ENCODE data around the gene SCAI. TPM values are rescaled to one million over a fixed set of nuclear protein-coding genes. Genes with fewer than 3 reads are reported as not detected.
"Not testable (repeated sequence)": the region's sequence is repeated elsewhere in the genome, so short reads cannot be mapped to it uniquely, and the experiment has no call there.

SCAI gene
- polyA plus RNA-seq, 4 donors: under 0.01 to 7.2 (median 0.69) TPM

- H3K9me3 ChIP-seq (ENCODE audit: control insufficient read depth in 2 of 2, insufficient read depth in 1 of 2, low read depth in 1 of 2, low read length in 1 of 2): peaks cover 0 to 18% of the 10 kb centered on the region in 2 donors
- not testable (repeated sequence) for DNase-seq; FAIRE-seq; H3K4me3 ChIP-seq (ENCODE audit: low read depth in 1 of 3, low read length in 3 of 3); H3K27ac ChIP-seq (ENCODE audit: low read depth in 1 of 3, low read length in 2 of 3); H3K27me3 ChIP-seq (ENCODE audit: control insufficient read depth in 3 of 3, insufficient read depth in 3 of 3, low read length in 3 of 3); H3K4me1 ChIP-seq (ENCODE audit: control insufficient read depth in 3 of 3, insufficient read depth in 2 of 3, low read depth in 1 of 3, low read length in 2 of 3); H3K36me3 ChIP-seq (ENCODE audit: control insufficient read depth in 3 of 3, insufficient read depth in 2 of 3, low read depth in 1 of 3, low read length in 3 of 3)
- WGBS, 3 donors: 97 to 99% (median 98%) methylated on average over 18 to 26 of the region's 33 CpGs
These were observed 34.8 kb downstream of the SCAI start for GRCh38 chr9:125108541-125108940.

GRCh38 chr9:125106285-125106893 lies 36.9 kb downstream of the SCAI start:
- FAIRE-seq (no peak), DNase-seq (no peak)
- no peak overlapping the region for H3K27ac ChIP-seq (ENCODE audit: low read depth in 1 of 3, low read length in 2 of 3)
- peaks cover 0 to 12% of the 10 kb centered on the region in 2 donors for H3K9me3 ChIP-seq (ENCODE audit: control insufficient read depth in 2 of 2, insufficient read depth in 1 of 2, low read depth in 1 of 2, low read length in 1 of 2)
- H3K27me3 ChIP-seq (ENCODE audit: control insufficient read depth in 3 of 3, insufficient read depth in 3 of 3, low read length in 3 of 3): no peaks in the 10 kb centered on the region
- no peak overlapping the region for H3K4me3 ChIP-seq (ENCODE audit: low read depth in 1 of 3, low read length in 3 of 3)
- H3K36me3 ChIP-seq (ENCODE audit: control insufficient read depth in 3 of 3, insufficient read depth in 2 of 3, low read depth in 1 of 3, low read length in 3 of 3): peaks cover 0 to 4% (median 0%) of the 10 kb centered on the region in 3 donors
- no peaks in the 10 kb centered on the region for H3K4me1 ChIP-seq (ENCODE audit: control insufficient read depth in 3 of 3, insufficient read depth in 2 of 3, low read depth in 1 of 3, low read length in 2 of 3)

- WGBS, 3 donors: 85 to 89% (median 87%) methylated on average over 3 of the region's 3 CpGs
- Histone ChIP-seq H3K4me1 (ENCODE audit: control insufficient read depth in 3 of 3, insufficient read depth in 2 of 3, low read depth in 1 of 3, low read length in 2 of 3) (no peaks in the 10 kb centered on the region), H3K36me3 (ENCODE audit: control insufficient read depth in 3 of 3, insufficient read depth in 2 of 3, low read depth in 1 of 3, low read length in 3 of 3) (no peaks in the 10 kb centered on the region), H3K9me3 (ENCODE audit: control insufficient read depth in 2 of 2, insufficient read depth in 1 of 2, low read depth in 1 of 2, low read length in 1 of 2) (peaks cover 0 to 6% of the 10 kb centered on the region in 2 donors), H3K27ac (ENCODE audit: low read depth in 1 of 3, low read length in 2 of 3) (no peak overlapping the region), H3K27me3 (ENCODE audit: control insufficient read depth in 3 of 3, insufficient read depth in 3 of 3, low read length in 3 of 3) (no peaks in the 10 kb centered on the region), H3K4me3 (ENCODE audit: low read depth in 1 of 3, low read length in 3 of 3) (no peak overlapping the region)
- DNase-seq (no peak), FAIRE-seq (no peak)
These were observed 39.4 kb downstream of the SCAI start for GRCh38 chr9:125103770-125104460.

DNA sequence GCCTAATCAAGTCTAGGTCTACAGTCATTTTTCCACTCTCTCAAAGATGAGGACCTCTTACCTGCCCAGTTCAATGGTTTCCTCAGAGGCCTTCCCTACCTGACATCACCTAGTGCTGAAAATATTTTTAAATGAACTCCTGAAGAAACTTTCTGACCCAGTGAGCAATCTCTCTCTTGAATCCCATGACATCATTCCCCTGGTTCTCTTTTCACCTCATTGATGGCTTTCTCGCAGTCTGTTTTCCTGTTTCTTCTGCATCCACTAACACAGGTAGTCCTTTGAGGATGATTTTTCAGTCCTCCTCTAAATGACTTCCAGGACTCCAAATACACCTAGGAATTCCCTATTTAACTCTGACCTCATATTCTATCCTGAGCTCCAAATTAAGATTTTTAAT lies 40.3 kb downstream of the SCAI start:
- WGBS, 3 donors: 96 to 100% (median 96%) methylated on average over 1 of the region's 1 CpG
- H3K27me3 ChIP-seq (ENCODE audit: control insufficient read depth in 3 of 3, insufficient read depth in 3 of 3, low read length in 3 of 3): no peaks in the 10 kb centered on the region
- H3K36me3 ChIP-seq (ENCODE audit: control insufficient read depth in 3 of 3, insufficient read depth in 2 of 3, low read depth in 1 of 3, low read length in 3 of 3): no peaks in the 10 kb centered on the region
- H3K27ac ChIP-seq (ENCODE audit: low read depth in 1 of 3, low read length in 2 of 3): no peak overlapping the region
- DNase-seq (no peak), FAIRE-seq (no peak)
- H3K4me1 ChIP-seq (ENCODE audit: control insufficient read depth in 3 of 3, insufficient read depth in 2 of 3, low read depth in 1 of 3, low read length in 2 of 3): no peaks in the 10 kb centered on the region
- H3K4me3 ChIP-seq (ENCODE audit: low read depth in 1 of 3, low read length in 3 of 3): no peak overlapping the region
- peaks cover 0 to 6% of the 10 kb centered on the region in 2 donors for H3K9me3 ChIP-seq (ENCODE audit: control insufficient read depth in 2 of 2, insufficient read depth in 1 of 2, low read depth in 1 of 2, low read length in 1 of 2)

DNA sequence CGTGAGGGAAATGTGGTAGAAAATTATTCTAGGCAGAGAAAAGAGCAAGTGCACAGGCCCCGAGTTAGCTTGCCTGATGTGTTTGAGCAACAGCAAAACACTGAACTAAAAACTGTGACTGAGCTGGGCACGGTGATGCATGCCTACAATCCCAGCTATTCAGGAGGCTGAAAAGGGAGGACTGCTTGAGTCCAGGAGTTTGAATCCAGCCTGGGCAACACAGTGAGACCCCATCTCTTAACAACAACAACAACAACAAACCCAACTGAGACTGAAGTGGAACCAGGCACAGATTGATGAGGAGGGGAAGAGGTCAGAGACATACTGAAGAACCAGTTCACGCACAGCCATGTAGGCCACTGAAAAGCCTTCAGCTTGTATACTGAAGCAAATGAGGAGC lies 42.5 kb downstream of the SCAI start:
- Histone ChIP-seq H3K4me1 (ENCODE audit: control insufficient read depth in 3 of 3, insufficient read depth in 2 of 3, low read depth in 1 of 3, low read length in 2 of 3) (no peaks in the 10 kb centered on the region), H3K36me3 (ENCODE audit: control insufficient read depth in 3 of 3, insufficient read depth in 2 of 3, low read depth in 1 of 3, low read length in 3 of 3) (no peaks in the 10 kb centered on the region), H3K27me3 (ENCODE audit: control insufficient read depth in 3 of 3, insufficient read depth in 3 of 3, low read length in 3 of 3) (no peaks in the 10 kb centered on the region), H3K9me3 (ENCODE audit: control insufficient read depth in 2 of 2, insufficient read depth in 1 of 2, low read depth in 1 of 2, low read length in 1 of 2) (peaks cover 0 to 7% of the 10 kb centered on the region in 2 donors), H3K27ac (ENCODE audit: low read depth in 1 of 3, low read length in 2 of 3) (no peak overlapping the region), H3K4me3 (ENCODE audit: low read depth in 1 of 3, low read length in 3 of 3) (no peak overlapping the region)
- 84 to 91% (median 90%) methylated on average over 4 of the region's 4 CpGs for whole genome bisulfite sequencing, 3 donors
- no peak for DNase-seq
- FAIRE-seq: no peak

- Histone ChIP-seq H3K4me1 (ENCODE audit: control insufficient read depth in 3 of 3, insufficient read depth in 2 of 3, low read depth in 1 of 3, low read length in 2 of 3) (no peaks in the 10 kb centered on the region), H3K36me3 (ENCODE audit: control insufficient read depth in 3 of 3, insufficient read depth in 2 of 3, low read depth in 1 of 3, low read length in 3 of 3) (no peaks in the 10 kb centered on the region), H3K27ac (ENCODE audit: low read depth in 1 of 3, low read length in 2 of 3) (no peak overlapping the region), H3K27me3 (ENCODE audit: control insufficient read depth in 3 of 3, insufficient read depth in 3 of 3, low read length in 3 of 3) (no peaks in the 10 kb centered on the region), H3K9me3 (ENCODE audit: control insufficient read depth in 2 of 2, insufficient read depth in 1 of 2, low read depth in 1 of 2, low read length in 1 of 2) (peaks cover 0 to 7% of the 10 kb centered on the region in 2 donors), H3K4me3 (ENCODE audit: low read depth in 1 of 3, low read length in 3 of 3) (no peak overlapping the region)
- FAIRE-seq (no peak), DNase-seq (no peak)
- WGBS, 3 donors: 76 to 81% (median 79%) methylated on average over 3 of the region's 3 CpGs
These were observed 43.5 kb downstream of the SCAI start for GRCh38 chr9:125099816-125100215.

- WGBS, 3 donors: 97 to 100% (median 97%) methylated on average over 2 of the region's 2 CpGs
- Histone ChIP-seq H3K4me1 (ENCODE audit: control insufficient read depth in 3 of 3, insufficient read depth in 2 of 3, low read depth in 1 of 3, low read length in 2 of 3) (no peaks in the 10 kb centered on the region), H3K4me3 (ENCODE audit: low read depth in 1 of 3, low read length in 3 of 3) (no peak overlapping the region), H3K27me3 (ENCODE audit: control insufficient read depth in 3 of 3, insufficient read depth in 3 of 3, low read length in 3 of 3) (no peaks in the 10 kb centered on the region), H3K9me3 (ENCODE audit: control insufficient read depth in 2 of 2, insufficient read depth in 1 of 2, low read depth in 1 of 2, low read length in 1 of 2) (peaks cover 0 to 7% of the 10 kb centered on the region in 2 donors), H3K27ac (ENCODE audit: low read depth in 1 of 3, low read length in 2 of 3) (no peak overlapping the region), H3K36me3 (ENCODE audit: control insufficient read depth in 3 of 3, insufficient read depth in 2 of 3, low read depth in 1 of 3, low read length in 3 of 3) (no peaks in the 10 kb centered on the region)
- FAIRE-seq: no peak
- no peak for DNase-seq
These were observed 47.4 kb downstream of the SCAI start for GRCh38 chr9:125095821-125096443.

GRCh38 chr9:125091121-125091520 lies 52.2 kb downstream of the SCAI start:
- FAIRE-seq (no peak), DNase-seq (no peak)
- H3K36me3 ChIP-seq (ENCODE audit: control insufficient read depth in 3 of 3, insufficient read depth in 2 of 3, low read depth in 1 of 3, low read length in 3 of 3): no peaks in the 10 kb centered on the region
- H3K4me3 ChIP-seq (ENCODE audit: low read depth in 1 of 3, low read length in 3 of 3): no peak overlapping the region
- WGBS, 3 donors: 88 to 96% (median 92%) methylated on average over 3 of the region's 3 CpGs
- no peaks in the 10 kb centered on the region for H3K4me1 ChIP-seq (ENCODE audit: control insufficient read depth in 3 of 3, insufficient read depth in 2 of 3, low read depth in 1 of 3, low read length in 2 of 3)
- H3K27ac ChIP-seq (ENCODE audit: low read depth in 1 of 3, low read length in 2 of 3): no peak overlapping the region
- peaks cover 0 to 2% of the 10 kb centered on the region in 2 donors for H3K9me3 ChIP-seq (ENCODE audit: control insufficient read depth in 2 of 2, insufficient read depth in 1 of 2, low read depth in 1 of 2, low read length in 1 of 2)
- H3K27me3 ChIP-seq (ENCODE audit: control insufficient read depth in 3 of 3, insufficient read depth in 3 of 3, low read length in 3 of 3): no peaks in the 10 kb centered on the region

Measured in small intestine (tissue), 7 donors.